ENCODE measurements around the gene PPP2R5A.
A peak's percentile ranks its signal among the peaks of the same experiment; 100 is the strongest.

The PPP2R5A gene

DNA sequence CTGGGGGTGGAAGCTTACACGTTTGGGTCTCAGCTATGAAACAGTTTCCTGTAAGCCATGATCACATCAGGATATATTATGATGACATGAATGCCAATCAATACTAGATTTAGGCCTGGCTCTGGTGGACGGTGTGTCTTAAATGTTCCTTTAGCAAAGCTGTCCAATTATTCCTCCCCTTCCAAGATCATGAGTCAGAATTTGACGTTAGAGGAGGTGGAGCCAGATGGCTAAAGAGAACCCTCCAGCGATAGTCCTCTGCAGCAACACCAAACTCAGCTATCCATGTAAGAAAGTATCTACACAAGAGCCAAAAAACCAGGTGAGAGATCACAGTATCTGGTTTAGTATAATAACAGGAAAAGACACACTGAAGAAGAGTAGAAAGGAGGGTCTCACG, 81.7 kb downstream of the PPP2R5A start:
- TF ChIP-seq, protein P1, sequence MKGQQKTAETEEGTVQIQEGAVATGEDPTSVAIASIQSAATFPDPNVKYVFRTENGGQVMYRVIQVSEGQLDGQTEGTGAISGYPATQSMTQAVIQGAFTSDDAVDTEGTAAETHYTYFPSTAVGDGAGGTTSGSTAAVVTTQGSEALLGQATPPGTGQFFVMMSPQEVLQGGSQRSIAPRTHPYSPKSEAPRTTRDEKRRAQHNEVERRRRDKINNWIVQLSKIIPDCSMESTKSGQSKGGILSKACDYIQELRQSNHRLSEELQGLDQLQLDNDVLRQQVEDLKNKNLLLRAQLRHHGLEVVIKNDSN (IDR thresholded peaks at IDR 0.05) = no peak
- no peak for TF ChIP-seq EP300 (IDR thresholded peaks at IDR 0.05; ENCODE audit: borderline replicate concordance)
- no peak for TF ChIP-seq YY1 (IDR thresholded peaks at IDR 0.05; ENCODE audit: low read depth)
- TF ChIP-seq CREB1 (IDR thresholded peaks at IDR 0.05; ENCODE audit: low read depth) = no peak
- no peak for TF ChIP-seq FOXM1 (IDR thresholded peaks at IDR 0.05; ENCODE audit: borderline replicate concordance, low read depth)
- TF ChIP-seq TCF12 (IDR thresholded peaks at IDR 0.05; ENCODE audit: low read depth) = no peak
- TF ChIP-seq, protein P2, sequence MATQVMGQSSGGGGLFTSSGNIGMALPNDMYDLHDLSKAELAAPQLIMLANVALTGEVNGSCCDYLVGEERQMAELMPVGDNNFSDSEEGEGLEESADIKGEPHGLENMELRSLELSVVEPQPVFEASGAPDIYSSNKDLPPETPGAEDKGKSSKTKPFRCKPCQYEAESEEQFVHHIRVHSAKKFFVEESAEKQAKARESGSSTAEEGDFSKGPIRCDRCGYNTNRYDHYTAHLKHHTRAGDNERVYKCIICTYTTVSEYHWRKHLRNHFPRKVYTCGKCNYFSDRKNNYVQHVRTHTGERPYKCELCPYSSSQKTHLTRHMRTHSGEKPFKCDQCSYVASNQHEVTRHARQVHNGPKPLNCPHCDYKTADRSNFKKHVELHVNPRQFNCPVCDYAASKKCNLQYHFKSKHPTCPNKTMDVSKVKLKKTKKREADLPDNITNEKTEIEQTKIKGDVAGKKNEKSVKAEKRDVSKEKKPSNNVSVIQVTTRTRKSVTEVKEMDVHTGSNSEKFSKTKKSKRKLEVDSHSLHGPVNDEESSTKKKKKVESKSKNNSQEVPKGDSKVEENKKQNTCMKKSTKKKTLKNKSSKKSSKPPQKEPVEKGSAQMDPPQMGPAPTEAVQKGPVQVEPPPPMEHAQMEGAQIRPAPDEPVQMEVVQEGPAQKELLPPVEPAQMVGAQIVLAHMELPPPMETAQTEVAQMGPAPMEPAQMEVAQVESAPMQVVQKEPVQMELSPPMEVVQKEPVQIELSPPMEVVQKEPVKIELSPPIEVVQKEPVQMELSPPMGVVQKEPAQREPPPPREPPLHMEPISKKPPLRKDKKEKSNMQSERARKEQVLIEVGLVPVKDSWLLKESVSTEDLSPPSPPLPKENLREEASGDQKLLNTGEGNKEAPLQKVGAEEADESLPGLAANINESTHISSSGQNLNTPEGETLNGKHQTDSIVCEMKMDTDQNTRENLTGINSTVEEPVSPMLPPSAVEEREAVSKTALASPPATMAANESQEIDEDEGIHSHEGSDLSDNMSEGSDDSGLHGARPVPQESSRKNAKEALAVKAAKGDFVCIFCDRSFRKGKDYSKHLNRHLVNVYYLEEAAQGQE (IDR thresholded peaks at IDR 0.05; ENCODE audit: low read depth) = no peak
- no peak for TF ChIP-seq TAF1 (IDR thresholded peaks at IDR 0.05; ENCODE audit: low read depth)
- TF ChIP-seq, protein P3, sequence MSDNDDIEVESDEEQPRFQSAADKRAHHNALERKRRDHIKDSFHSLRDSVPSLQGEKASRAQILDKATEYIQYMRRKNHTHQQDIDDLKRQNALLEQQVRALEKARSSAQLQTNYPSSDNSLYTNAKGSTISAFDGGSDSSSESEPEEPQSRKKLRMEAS (IDR thresholded peaks at IDR 0.05) = no peak
- no peak for TF ChIP-seq RAD21 (IDR thresholded peaks at IDR 0.05; ENCODE audit: low read depth)
- no peak for TF ChIP-seq NFIC (IDR thresholded peaks at IDR 0.05)
- no peak for TF ChIP-seq TEAD4 (IDR thresholded peaks at IDR 0.05)
- TF ChIP-seq CEBPB (IDR thresholded peaks at IDR 0.05) = no peak
- no peak for TF ChIP-seq ZBTB7A (IDR thresholded peaks at IDR 0.05; ENCODE audit: low read depth)
- TF ChIP-seq EGR1 (IDR thresholded peaks at IDR 0.05) = no peak

DNA sequence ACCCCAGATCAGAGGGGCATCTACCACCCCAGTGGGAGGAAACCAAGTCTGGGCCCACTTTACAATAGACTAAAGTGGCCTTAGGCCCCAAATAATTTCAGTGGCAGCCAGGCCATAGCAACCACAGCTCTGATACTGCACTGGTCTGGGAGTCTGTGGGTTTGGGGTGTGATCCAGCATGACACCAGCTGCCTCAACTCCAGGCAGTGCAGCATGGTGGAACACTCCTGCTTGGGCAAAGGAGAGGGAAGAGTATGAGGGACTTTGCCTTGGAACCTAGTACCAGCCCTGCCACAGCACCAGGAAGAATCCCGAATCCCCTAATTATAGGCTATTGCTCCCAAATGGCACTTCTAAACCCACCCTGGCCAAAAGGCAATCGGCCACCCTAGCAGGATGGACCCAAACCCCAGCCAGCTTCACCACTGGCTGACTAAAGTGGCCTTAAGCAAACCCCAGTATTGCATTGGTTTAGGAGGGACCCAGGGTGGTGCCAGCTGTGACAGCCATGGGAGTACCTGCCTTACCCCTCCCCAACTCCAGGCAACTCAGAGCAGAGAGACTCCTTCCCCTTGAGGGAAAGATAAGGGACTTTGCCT, 82.4 kb downstream of the PPP2R5A start:
- TF ChIP-seq ZBTB7A (IDR thresholded peaks at IDR 0.05; ENCODE audit: low read depth) (no peak), TEAD4 (IDR thresholded peaks at IDR 0.05) (no peak), TAF1 (IDR thresholded peaks at IDR 0.05; ENCODE audit: low read depth) (no peak), TCF12 (IDR thresholded peaks at IDR 0.05; ENCODE audit: low read depth) (no peak)
- TF ChIP-seq, protein P3 (IDR thresholded peaks at IDR 0.05) = no peak
- TF ChIP-seq, protein P1 (IDR thresholded peaks at IDR 0.05) = no peak

DNA sequence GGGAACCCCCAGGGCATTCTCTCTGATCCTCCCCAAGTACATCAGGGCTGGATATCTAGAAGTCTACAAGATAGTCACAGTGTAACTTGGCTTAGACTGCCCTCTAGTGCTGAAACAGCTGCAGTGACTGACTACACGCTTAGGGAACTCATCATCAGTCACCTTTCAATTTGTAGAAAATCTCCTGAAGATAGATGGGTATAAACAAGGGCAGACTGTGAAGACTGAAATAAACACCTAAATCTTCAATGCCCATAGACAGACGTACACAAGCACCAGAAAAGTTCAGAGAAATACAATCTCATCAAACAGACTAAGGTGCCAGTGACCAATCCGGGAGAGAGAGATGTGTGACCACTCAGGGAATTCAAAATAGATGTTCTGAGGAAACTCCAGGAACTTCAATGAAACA, 82.9 kb downstream of the PPP2R5A start:
- TF ChIP-seq EP300 (IDR thresholded peaks at IDR 0.05; ENCODE audit: borderline replicate concordance) (no peak), CREB1 (IDR thresholded peaks at IDR 0.05; ENCODE audit: low read depth) (no peak), RAD21 (IDR thresholded peaks at IDR 0.05; ENCODE audit: low read depth) (peak; percentile 77)
- TF ChIP-seq, protein P2 (IDR thresholded peaks at IDR 0.05; ENCODE audit: low read depth) = no peak

DNA sequence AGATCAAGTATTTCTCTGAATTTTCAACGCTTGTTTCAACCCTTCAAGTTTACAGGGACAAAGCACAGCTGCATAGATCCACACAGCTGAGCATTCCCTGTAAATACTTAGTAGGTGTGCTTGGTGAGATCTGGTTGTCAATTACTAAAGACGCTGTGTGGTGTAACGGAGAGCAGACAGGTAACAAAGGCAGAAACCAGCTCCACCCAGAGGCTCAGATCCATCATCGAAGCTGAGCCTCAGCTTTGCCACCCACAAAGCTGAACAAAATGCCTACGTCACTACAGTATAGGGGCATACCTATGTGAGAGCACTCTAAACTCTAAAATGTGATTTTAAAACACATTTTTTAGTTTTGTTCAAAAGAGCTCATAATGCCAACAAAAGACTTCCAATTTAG, 90.8 kb downstream of the PPP2R5A start:
- TF ChIP-seq CREB1 (IDR thresholded peaks at IDR 0.05; ENCODE audit: low read depth) (no peak), EGR1 (IDR thresholded peaks at IDR 0.05) (no peak), EP300 (IDR thresholded peaks at IDR 0.05; ENCODE audit: borderline replicate concordance) (no peak), CEBPB (IDR thresholded peaks at IDR 0.05) (no peak), TCF12 (IDR thresholded peaks at IDR 0.05; ENCODE audit: low read depth) (no peak), YY1 (IDR thresholded peaks at IDR 0.05; ENCODE audit: low read depth) (no peak), NFIC (IDR thresholded peaks at IDR 0.05) (no peak), RAD21 (IDR thresholded peaks at IDR 0.05; ENCODE audit: low read depth) (no peak), TAF1 (IDR thresholded peaks at IDR 0.05; ENCODE audit: low read depth) (no peak), TEAD4 (IDR thresholded peaks at IDR 0.05) (no peak), FOXM1 (IDR thresholded peaks at IDR 0.05; ENCODE audit: borderline replicate concordance, low read depth) (no peak), ZBTB7A (IDR thresholded peaks at IDR 0.05; ENCODE audit: low read depth) (no peak)
- TF ChIP-seq, protein P3 (IDR thresholded peaks at IDR 0.05) = no peak
- TF ChIP-seq, protein P2 (IDR thresholded peaks at IDR 0.05; ENCODE audit: low read depth) = no peak
- TF ChIP-seq, protein P1 (IDR thresholded peaks at IDR 0.05) = no peak
